B cell (primary cell): ENCODE results near the gene MRPL55. TPM values are rescaled to one million over a fixed set of nuclear protein-coding genes. Genes with fewer than 3 reads are reported as not detected.

Experiments used
- ATAC-seq: fragments of 200-7000 bp; cut with Tn5 transposase; one replicate; pipeline ENCODE4 v1.10.0; 2021; ENCODE audit warnings: low read depth, mild to moderate bottlenecking, moderate number of reproducible peaks, moderate library complexity
- CTCF ChIA-PET: fragments of 350-600 bp; sonication (Branson Sonifier 250); formaldehyde crosslinking; loops from one replicate; lab custom pipeline; 2021; ENCODE audit warnings: antibody characterized with exemption, inconsistent platforms; lab: Charles Lee
- POLR2A ChIA-PET: fragments of 350-600 bp; sonication (Branson Sonifier 250); formaldehyde crosslinking; loops from one replicate; lab custom pipeline; 2021; ENCODE audit warnings: antibody characterized with exemption; lab: Charles Lee
- DNase-seq: peaks from one replicate; pipeline ENCODE4 v3.0.0; 2013
- H2AFZ ChIP-seq: 2 replicates; pipeline ENCODE4 v1.6.1; 2012; ENCODE audit warnings: mild to moderate bottlenecking, low read depth, low read length; ENCODE audit not compliant: insufficient read depth, poor library complexity, severe bottlenecking
- H3K27ac ChIP-seq, 2 donors: 1 replicate in 1 of 2; 2 replicates in 1 of 2; pipeline ENCODE4 v1.5.1; 2012 to 2013; ENCODE audit warnings: low read length in 2 of 2, mild to moderate bottlenecking in 2 of 2, moderate library complexity in 1 of 2
- H3K27me3 ChIP-seq, 4 experiments: fragments of 200-600 bp in 1 of 4; sonication (generic) in 1 of 4; replicated peaks in 1 of 4; 1 replicate in 2 of 4; 2 replicates in 2 of 4; pipeline versions ENCODE4 v1.6.1 to v1.7.0; 2013 to 2016; ENCODE audit warnings: low read length in 3 of 4, mild to moderate bottlenecking in 2 of 4, mixed read lengths in 1 of 4, moderate library complexity in 1 of 4; ENCODE audit not compliant: insufficient read depth in 4 of 4, control insufficient read depth in 3 of 4; ENCODE audit errors: control extremely low read depth in 1 of 4
- H3K36me3 ChIP-seq, 2 experiments: replicated peaks in 1 of 2; 1 replicate in 1 of 2; 2 replicates in 1 of 2; pipeline versions ENCODE4 v1.6.1 to v1.7.1; 2013; ENCODE audit warnings: low read length in 1 of 2; ENCODE audit not compliant: insufficient read depth in 2 of 2, control insufficient read depth in 1 of 2; ENCODE audit errors: control extremely low read depth in 1 of 2, extremely low read depth in 1 of 2
- H3K4me1 ChIP-seq, 2 donors: fragments of 200-600 bp in 1 of 2; sonication (generic) in 1 of 2; 1 replicate in 1 of 2; 2 replicates in 1 of 2; pipeline versions ENCODE4 v1.5.1 to v1.6.1; 2013 to 2017; ENCODE audit warnings: low read length in 2 of 2; ENCODE audit not compliant: control insufficient read depth in 2 of 2, insufficient read depth in 2 of 2
- H3K4me2 ChIP-seq: replicated peaks from 2 replicates; pipeline ENCODE3; 2012; ENCODE audit warnings: mild to moderate bottlenecking, low read depth, low read length; ENCODE audit not compliant: poor library complexity, severe bottlenecking
- H3K4me3 ChIP-seq, 5 experiments: fragments of 200-600 bp in 1 of 5; sonication (generic) in 1 of 5; 1 replicate in 3 of 5; 2 replicates in 2 of 5; pipeline versions ENCODE4 v1.5.1 to v1.7.0; 2011 to 2016; ENCODE audit warnings: low read length in 4 of 5, mild to moderate bottlenecking in 4 of 5, low read depth in 2 of 5, control low read depth in 1 of 5, moderate library complexity in 1 of 5; ENCODE audit not compliant: insufficient read depth in 1 of 5; ENCODE audit errors: control extremely low read depth in 1 of 5, extremely low read depth in 1 of 5
- H3K79me2 ChIP-seq: fragments of 200-600 bp; sonication (generic); one replicate; pipeline ENCODE4 v1.6.0; 2016; ENCODE audit warnings: low read length; ENCODE audit not compliant: control insufficient read depth, insufficient read depth
- H3K9ac ChIP-seq: fragments of 200-600 bp; sonication (generic); 2 replicates; pipeline ENCODE4 v1.6.1; 2017; ENCODE audit warnings: mild to moderate bottlenecking, low read length, moderate library complexity
- H3K9me3 ChIP-seq, 3 donors: one replicate each; pipeline versions ENCODE4 v1.6.1 to v1.7.1; 2013; ENCODE audit warnings: low read length in 2 of 3; ENCODE audit not compliant: control insufficient read depth in 2 of 3, insufficient read depth in 1 of 3; ENCODE audit errors: control extremely low read depth in 1 of 3
- H4K20me1 ChIP-seq: 2 replicates; pipeline ENCODE4 v1.6.0; 2012; ENCODE audit warnings: mild to moderate bottlenecking, low read length; ENCODE audit not compliant: insufficient read depth, control insufficient read depth, poor library complexity, severe bottlenecking
- H3K27ac Mint-ChIP-seq: one replicate; pipeline ENCODE4 v1.8.0; 2021; ENCODE audit warnings: mixed read lengths
- H3K27me3 Mint-ChIP-seq: one replicate; pipeline ENCODE4 v1.8.0; 2021; ENCODE audit warnings: mixed read lengths
- H3K4me1 Mint-ChIP-seq: one replicate; pipeline ENCODE4 v1.8.0; 2021; ENCODE audit warnings: mixed read lengths
- H3K4me3 Mint-ChIP-seq: one replicate; pipeline ENCODE4 v1.8.0; 2021; ENCODE audit warnings: mixed read lengths
- H3K9me3 Mint-ChIP-seq: one replicate; pipeline ENCODE4 v1.8.0; 2022; ENCODE audit warnings: mixed read lengths; ENCODE audit not compliant: insufficient read depth
- EZH2 ChIP-seq: IDR thresholded peaks from 2 replicates; pipeline ENCODE4 v1.6.1; 2012; ENCODE audit warnings: borderline replicate concordance, low read depth, mild to moderate bottlenecking, moderate library complexity, low read length; ENCODE audit not compliant: insufficient read depth, poor library complexity, severe bottlenecking
- WGBS: methylation state at CpG from one replicate; pipeline ENCODE4 v1.1.5; 2013; ENCODE audit warnings: missing lambda C conversion rate; ENCODE audit not compliant: insufficient coverage; 5-methylcytosine and 5-hydroxymethylcytosine counted together
- intact Hi-C: fragments of 100-400 bp; cut with micrococcal nuclease; formaldehyde crosslinking; loops from one replicate; pipeline ENCODE4 v1.10.0; 2022
- polyA plus RNA-seq: library from polyadenylated mRNA; depleted of rRNA; stranded (reverse); fragments of >200 nt; gene quantifications from 2 replicates; pipeline ENCODE4 v1.2.3, GENCODE V29; 2012
- total RNA-seq, 2 donors: library from RNA; stranded (reverse); fragments of 120-200 nt in 1 of 2; gene quantifications; 1 replicate in 1 of 2; 2 replicates in 1 of 2; pipeline versions ENCODE4 v1.2.3 to v1.2.4, GENCODE V29; 2013 to 2022
- TF ChIP-seq, protein P1 (sequence below): fragments of 200-600 bp; IDR thresholded peaks from one replicate; pipeline ENCODE4 v1.8.0; 2022; ENCODE audit warnings: antibody characterized with exemption, mild to moderate bottlenecking

MRPL55 gene
- total and polyA plus RNA-seq, 2 donors (not counting 1 experiment from before 2014, with no cell fraction given) = 38.9 to 297 TPM

DNA sequence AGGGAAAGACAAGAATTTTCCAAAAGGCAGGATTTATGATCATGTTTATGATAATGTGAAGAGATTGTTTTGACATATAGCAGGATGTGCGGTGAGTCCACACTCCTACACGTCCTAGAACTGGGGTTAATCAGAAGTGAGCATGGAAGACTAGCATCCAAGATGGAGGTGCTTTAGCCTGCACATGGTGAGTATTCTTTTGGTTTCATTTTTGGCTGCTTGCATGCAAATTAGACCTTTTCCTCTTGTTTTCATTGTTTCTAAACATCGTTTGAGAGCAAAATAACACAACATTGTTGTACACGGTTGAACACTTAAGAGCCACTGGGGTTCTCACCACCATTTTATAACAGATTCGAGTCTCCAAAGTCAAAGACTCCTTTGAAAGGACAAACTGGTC is 16.1 kb upstream of the MRPL55 start:
- no peak overlapping the region for H3K4me3 ChIP-seq
- no peaks in the 10 kb centered on the region for H3K79me2 ChIP-seq
- peaks cover 5% of the 10 kb centered on the region for H3K4me1 Mint-ChIP-seq
- H3K9me3 ChIP-seq = no peaks in the 10 kb centered on the region
- no peak overlapping the region for H3K27ac Mint-ChIP-seq
- CTCF ChIA-PET = interaction anchor here (1.0 kb wide), 1 partner anchor 41 kb away, joined by 3 read pairs; no protein-coding TSS in a partner anchor
- TF ChIP-seq, protein P1, sequence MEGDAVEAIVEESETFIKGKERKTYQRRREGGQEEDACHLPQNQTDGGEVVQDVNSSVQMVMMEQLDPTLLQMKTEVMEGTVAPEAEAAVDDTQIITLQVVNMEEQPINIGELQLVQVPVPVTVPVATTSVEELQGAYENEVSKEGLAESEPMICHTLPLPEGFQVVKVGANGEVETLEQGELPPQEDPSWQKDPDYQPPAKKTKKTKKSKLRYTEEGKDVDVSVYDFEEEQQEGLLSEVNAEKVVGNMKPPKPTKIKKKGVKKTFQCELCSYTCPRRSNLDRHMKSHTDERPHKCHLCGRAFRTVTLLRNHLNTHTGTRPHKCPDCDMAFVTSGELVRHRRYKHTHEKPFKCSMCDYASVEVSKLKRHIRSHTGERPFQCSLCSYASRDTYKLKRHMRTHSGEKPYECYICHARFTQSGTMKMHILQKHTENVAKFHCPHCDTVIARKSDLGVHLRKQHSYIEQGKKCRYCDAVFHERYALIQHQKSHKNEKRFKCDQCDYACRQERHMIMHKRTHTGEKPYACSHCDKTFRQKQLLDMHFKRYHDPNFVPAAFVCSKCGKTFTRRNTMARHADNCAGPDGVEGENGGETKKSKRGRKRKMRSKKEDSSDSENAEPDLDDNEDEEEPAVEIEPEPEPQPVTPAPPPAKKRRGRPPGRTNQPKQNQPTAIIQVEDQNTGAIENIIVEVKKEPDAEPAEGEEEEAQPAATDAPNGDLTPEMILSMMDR = no peak
- TF ChIP-seq EZH2 = no peak
- no peaks in the 10 kb centered on the region for H3K36me3 ChIP-seq
- POLR2A ChIA-PET = no interaction called here
- H4K20me1 ChIP-seq = no peaks in the 10 kb centered on the region
- 95% methylated on average over 5 of the region's 5 CpGs for WGBS
- ATAC-seq = no peak
- H3K27me3 ChIP-seq = peaks cover 0 to 3% (median 0%) of the 10 kb centered on the region in 4 experiments
- H3K9me3 Mint-ChIP-seq = no peaks in the 10 kb centered on the region
- H3K27ac ChIP-seq = no peak overlapping the region
- DNase-seq = no peak
- intact Hi-C loops = no loop called here
- H3K4me3 Mint-ChIP-seq = no peak overlapping the region
- H3K4me1 ChIP-seq = peaks cover 10 to 11% of the 10 kb centered on the region in 2 donors
- no peak overlapping the region for H3K9ac ChIP-seq
- no peak overlapping the region for H2AFZ ChIP-seq
- peaks cover 13% of the 10 kb centered on the region for H3K27me3 Mint-ChIP-seq
- no peak overlapping the region for H3K4me2 ChIP-seq

DNA sequence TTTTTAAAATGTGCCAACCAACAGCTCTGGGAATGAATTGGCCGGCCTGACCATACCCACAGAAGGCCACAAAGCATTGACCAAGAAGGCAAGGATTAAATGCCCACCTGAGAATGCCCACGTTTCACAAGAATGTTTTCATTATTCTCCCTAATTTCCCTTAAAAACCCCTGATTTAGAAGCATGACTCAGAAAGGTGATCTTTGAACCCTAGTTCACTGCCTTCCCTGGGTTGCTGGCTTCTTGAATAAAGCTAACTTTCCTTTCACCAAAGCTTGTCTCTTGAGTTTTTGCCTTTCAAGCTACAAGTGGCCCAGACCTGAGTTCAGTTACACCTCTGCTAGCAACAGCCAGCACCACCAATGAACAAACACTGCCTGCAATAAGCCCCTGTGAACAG is 14.4 kb upstream of the MRPL55 start:
- Mint-ChIP-seq H3K27ac (no peak overlapping the region), H3K4me1 (peaks cover 5% of the 10 kb centered on the region), H3K9me3 (no peaks in the 10 kb centered on the region), H3K27me3 (peaks cover 9% of the 10 kb centered on the region), H3K4me3 (no peak overlapping the region)
- no peaks in the 10 kb centered on the region for H3K27me3 ChIP-seq
- ATAC-seq (no peak), DNase-seq (no peak)
- no peak overlapping the region for H3K27ac ChIP-seq
- H3K4me3 ChIP-seq = no peak overlapping the region
- H3K9ac ChIP-seq = no peak overlapping the region
- H3K36me3 ChIP-seq = no peaks in the 10 kb centered on the region
- 72% methylated on average over 2 of the region's 2 CpGs for WGBS
- H3K4me2 ChIP-seq = no peak overlapping the region
- no peaks in the 10 kb centered on the region for H3K79me2 ChIP-seq
- peaks cover 10 to 11% of the 10 kb centered on the region in 2 donors for H3K4me1 ChIP-seq
- no peaks in the 10 kb centered on the region for H4K20me1 ChIP-seq
- ChIA-PET POLR2A (no interaction called here), CTCF (interaction anchor here (2.9 kb wide), 1 partner anchor 7 kb away, joined by 18 read pairs; no protein-coding TSS in a partner anchor)
- no peak overlapping the region for H2AFZ ChIP-seq
- TF ChIP-seq, protein P1 = no peak
- no peak for TF ChIP-seq EZH2
- H3K9me3 ChIP-seq = no peaks in the 10 kb centered on the region
- intact Hi-C loops = no loop called here
